CD4-positive, alpha-beta T cell treated with Interferon alpha-2 for 1 hour (primary cell): Measurements from ENCODE around the gene TIMD4.
"Not testable (repeated sequence)": the region's sequence is repeated elsewhere in the genome, so short reads cannot be mapped to it uniquely, and the experiment has no call there.

Experiments
- DNase-seq, 2 donors: peaks; one replicate each; pipeline ENCODE4 v3.0.0-alpha.2; 2020 to 2022

Gene TIMD4

GRCh38 chr5:156963125-156963524 lies at the start of gene TIMD4:
TSS of gene TIMD4 (minus strand) at chr5:156963226. CDS start at chr5:156963198, 28 bp downstream.
- DNase-seq: no peak

- DNase-seq: no peak
Measured at GRCh38 chr5:157006262-157006661, 43.2 kb upstream of the TIMD4 start.

DNA sequence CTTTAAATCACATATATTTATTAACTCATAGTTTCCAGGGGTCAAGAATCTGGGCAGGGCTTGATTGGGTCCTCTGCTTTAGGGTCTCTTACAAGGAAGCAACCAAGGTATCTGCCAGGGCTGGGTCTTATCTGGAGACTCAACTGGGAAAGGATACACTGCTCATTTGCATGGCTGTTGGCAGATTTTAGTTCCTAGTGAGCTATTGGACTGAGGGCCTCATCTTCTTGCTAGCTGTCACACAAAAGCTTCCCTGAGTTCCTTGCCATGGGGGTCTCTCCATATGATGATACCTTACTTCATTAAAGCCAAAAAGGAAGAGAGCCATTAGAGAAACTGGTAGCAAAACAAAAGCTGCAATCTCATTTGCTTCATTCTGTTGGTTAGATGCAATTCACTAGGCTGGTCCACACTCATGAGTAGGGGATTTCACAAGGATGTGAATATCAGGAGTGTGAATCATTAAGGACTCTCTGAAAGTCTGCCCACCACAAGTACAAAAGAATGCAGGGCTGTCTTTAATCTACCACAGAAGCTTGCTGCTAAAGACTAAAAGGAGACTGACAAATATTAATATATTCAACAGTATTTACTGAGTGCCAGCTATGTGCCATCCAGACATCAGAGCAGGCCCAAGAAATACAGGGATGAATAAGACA lies 42.0 kb upstream of the TIMD4 start:
- DNase-seq: no peak

DNA sequence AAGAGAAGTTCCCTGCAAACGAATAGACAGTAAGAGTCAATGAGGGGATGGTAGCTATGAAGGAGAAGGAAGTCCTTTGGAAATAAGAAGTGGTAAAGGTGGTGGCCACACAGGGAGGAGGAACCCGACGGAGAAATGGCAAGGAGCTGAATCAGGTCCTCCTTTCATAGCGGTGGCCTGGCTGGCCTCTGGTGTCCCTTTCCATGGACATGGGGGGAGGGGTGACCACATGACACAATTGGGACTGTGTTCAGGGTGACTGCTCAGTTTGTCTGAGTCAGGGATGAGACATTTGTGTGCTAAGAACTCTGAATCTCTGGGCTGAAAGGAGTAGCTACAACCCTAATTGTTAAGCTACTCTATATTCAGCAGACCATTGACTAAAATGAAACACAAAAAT lies 28.7 kb upstream of the TIMD4 start:
- DNase-seq: peak in 1 of 2 donors; percentile 1

DNA sequence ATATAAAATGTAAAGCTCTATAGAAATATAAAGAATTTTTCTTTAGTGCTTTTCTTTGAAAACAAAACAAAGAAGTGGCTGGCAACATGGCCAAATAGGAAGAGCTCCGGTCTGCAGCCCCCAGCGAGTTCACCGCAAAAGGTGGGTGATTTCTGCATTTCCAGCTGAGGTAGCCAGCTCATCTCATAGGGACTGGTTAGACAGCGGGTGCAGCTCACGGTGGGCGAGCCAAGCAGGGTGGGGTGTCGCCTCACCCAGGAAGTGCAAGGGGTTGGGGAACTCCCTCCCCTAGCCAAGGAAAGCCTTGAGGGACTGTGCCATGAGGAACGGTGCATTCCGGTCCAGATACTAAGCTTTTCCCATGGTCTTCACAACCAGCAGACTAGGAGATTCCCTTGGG lies 21.0 kb upstream of the TIMD4 start:
- DNase-seq: no peak

- no peak for DNase-seq
Measured at GRCh38 chr5:156981481-156981880, 18.5 kb upstream of the TIMD4 start.

GRCh38 chr5:156974328-156974727 lies 11.3 kb upstream of the TIMD4 start:
- no peak for DNase-seq

- no peak for DNase-seq
Measured at GRCh38 chr5:156971848-156972525, 9.0 kb upstream of the TIMD4 start.

GRCh38 chr5:156971415-156971814 lies 8.4 kb upstream of the TIMD4 start:
- DNase-seq: no peak

DNA sequence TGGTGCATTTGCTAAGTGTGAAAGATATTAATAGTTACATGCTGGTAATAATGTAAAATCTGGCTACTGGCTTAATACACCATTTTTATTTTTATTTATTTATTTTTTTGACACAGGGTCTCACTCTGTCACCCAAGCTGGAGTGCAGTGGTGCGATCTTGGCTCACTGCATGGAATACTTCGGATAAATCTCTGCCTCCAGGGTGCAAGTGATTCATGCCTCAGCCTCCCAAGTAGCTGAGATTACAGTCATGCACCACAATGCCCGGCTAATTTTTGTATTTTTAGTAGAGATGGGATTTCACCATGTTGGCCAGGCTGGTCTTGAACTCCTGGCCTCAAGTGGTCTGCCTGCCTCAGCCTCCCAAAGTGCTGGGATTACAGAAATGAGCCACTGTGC lies 4.4 kb upstream of the TIMD4 start:
- not testable (repeated sequence) for DNase-seq

- no peak for DNase-seq
Measured at GRCh38 chr5:156956321-156956720, 6.7 kb downstream of the TIMD4 start.

DNA sequence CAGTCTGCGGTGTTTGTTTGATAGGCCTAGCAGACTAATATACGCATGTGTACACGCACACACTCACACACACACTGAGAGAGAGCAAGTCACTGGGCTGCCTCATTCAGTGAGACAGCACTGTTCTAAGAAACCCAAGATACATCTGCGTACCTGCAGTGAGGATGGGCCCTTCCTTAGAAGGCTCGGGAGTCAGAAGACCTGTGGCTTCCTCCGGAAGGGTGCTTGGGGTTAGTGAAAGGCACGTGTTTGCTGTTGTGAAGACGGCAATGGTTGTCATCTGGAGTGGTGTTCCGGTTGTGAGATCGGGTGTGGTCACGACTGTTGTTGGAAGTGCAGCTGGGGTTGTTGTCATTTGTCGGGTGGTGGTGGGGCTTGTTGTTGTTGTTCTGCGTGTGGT lies 11.7 kb downstream of the TIMD4 start:
- peak; percentile 2 to 24 for DNase-seq

GRCh38 chr5:156950716-156951115 lies 12.3 kb downstream of the TIMD4 start:
- no peak for DNase-seq

GRCh38 chr5:156949424-156949823 lies 13.6 kb downstream of the TIMD4 start:
- DNase-seq: no peak

- DNase-seq: no peak
Measured at GRCh38 chr5:156947925-156948324, 15.1 kb downstream of the TIMD4 start.

- no peak for DNase-seq
Measured at GRCh38 chr5:156942064-156942463, 21.0 kb downstream of the TIMD4 start.

GRCh38 chr5:156940462-156940861 lies 22.6 kb downstream of the TIMD4 start:
- not testable (repeated sequence) for DNase-seq

DNA sequence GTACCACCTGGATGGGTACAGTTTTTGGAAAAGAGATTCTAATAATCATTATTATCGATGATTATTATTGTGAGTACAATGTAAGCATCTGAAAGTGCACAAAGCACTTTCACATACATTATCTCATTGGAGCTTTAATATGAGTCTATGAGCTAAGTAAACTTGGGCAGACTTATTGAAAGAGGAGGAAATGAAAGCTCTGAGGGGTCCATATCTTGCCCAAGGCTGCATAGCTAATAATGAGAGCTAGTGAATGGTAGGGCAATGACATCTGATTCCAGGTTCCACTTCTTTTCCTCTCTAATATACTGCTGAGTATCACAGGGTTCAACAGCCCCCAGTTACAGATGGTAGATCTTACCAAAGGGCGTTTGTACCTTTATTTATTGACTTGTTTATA lies 26.1 kb downstream of the TIMD4 start:
- DNase-seq: no peak

- DNase-seq: peak; percentile 51 to 70
Measured at GRCh38 chr5:156934450-156935211, 28.4 kb downstream of the TIMD4 start.

DNA sequence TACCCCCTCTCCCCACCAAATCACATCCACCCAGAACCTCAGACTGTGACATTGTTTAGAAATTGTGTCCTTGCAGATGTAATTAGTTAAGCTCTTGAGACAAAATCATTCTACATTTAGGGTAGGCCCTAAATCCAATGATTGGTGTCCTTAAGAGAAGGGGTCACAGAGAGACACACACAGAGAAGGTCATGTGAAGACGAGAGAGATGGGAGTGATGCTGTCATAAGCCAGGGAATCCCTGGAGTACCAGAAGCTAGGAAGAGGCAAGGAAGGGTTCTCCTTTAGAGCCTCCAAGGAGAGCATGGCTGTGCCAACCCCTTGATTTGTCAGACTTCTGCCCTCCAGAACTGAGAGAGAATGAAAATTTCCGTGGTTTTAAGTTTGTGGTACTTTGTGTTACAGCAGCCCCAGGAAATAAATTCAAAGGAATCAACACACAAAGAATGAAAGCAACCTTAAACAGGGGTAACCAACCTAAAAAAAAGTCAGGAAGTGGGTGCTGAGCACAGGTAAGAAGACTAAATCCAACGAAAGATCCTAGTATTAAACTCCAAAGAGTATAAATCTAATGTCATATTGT lies 33.6 kb downstream of the TIMD4 start:
- no peak for DNase-seq

- DNase-seq: no peak
Measured at GRCh38 chr5:156927545-156927944, 35.5 kb downstream of the TIMD4 start.

GRCh38 chr5:156925767-156926166 lies 37.3 kb downstream of the TIMD4 start:
- not testable (repeated sequence) for DNase-seq

- peak in 1 of 2 donors; percentile 39 for DNase-seq
Measured at GRCh38 chr5:156922207-156922792, 40.7 kb downstream of the TIMD4 start.
